Measurements from ENCODE around the gene LRIG1.

GRCh38 chr3:66362541-66362941 lies 138.3 kb downstream of the LRIG1 start:
- TF ChIP-seq POLR2A (IDR thresholded peaks at IDR 0.05): no peak
- no peak for TF ChIP-seq CTCF (IDR thresholded peaks at IDR 0.05)

All from sigmoid colon (tissue), 3 donors.